ENCODE results near the gene GRM1.
A peak's percentile ranks its signal among the peaks of the same experiment; 100 is the strongest.

The GRM1 gene

GRCh38 chr6:146028851-146029572, at the start of gene GRM1:
TSS of gene GRM1 (plus strand) at chr6:146029062. CDS start at chr6:146029518, 456 bp downstream.
- Histone ChIP-seq H3K9me3 (ENCODE audit: severe bottlenecking) (no peaks in the 10 kb centered on the region), H3K4me3 (ENCODE audit: low read depth, low read length) (peak within 1 kb of the TSS; percentile 40), H3K27me3 (ENCODE audit: insufficient read depth, low read depth, severe bottlenecking) (peaks cover 25% of the 10 kb centered on the region)

DNA sequence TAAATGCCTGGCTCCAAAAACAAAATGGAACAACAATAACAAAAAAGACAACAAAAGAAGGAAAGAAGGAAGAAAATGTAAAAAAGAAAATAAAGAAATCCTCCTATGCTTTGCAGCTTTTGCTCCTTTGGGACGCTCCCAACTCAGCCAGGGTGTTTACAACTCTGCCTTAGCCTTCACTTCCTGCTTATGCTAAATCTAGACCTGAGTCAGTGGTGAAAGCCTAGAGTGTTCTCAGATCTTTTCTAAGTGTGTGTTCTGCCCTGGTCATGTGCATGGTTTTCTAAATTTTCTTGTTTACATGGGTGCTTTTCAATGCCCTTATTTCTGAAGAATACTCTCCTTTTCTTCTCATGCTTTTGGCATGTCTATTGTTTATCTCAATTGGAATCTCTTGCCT, 19.5 kb upstream of the GRM1 start:
- no peak for TF ChIP-seq CTCF (IDR thresholded peaks at IDR 0.05; ENCODE audit: low read depth, low read length)

More at GRCh38 chr6:146028851-146029572, at the start of gene GRM1:
- Histone ChIP-seq H3K36me3 (no peaks in the 10 kb centered on the region), H3K27ac (no peak within 1 kb of the TSS)
- peak; percentile 24 for DNase-seq
- no peak for TF ChIP-seq CTCF (IDR thresholded peaks at IDR 0.05; ENCODE audit: low read depth, low read length)

GRCh38 chr6:146014233-146014632, 14.6 kb upstream of the GRM1 start:
- TF ChIP-seq CTCF (IDR thresholded peaks at IDR 0.05; ENCODE audit: low read depth, low read length) = no peak
- H3K36me3 ChIP-seq = no peaks in the 10 kb centered on the region
- H3K27ac ChIP-seq = no peak overlapping the region

More for the DNA sequence above, 19.5 kb upstream of the GRM1 start:
- Histone ChIP-seq H3K36me3 (no peaks in the 10 kb centered on the region), H3K4me3 (ENCODE audit: low read depth, low read length) (no peak overlapping the region), H3K27me3 (ENCODE audit: insufficient read depth, low read depth, severe bottlenecking) (no peaks in the 10 kb centered on the region), H3K9me3 (ENCODE audit: severe bottlenecking) (peaks cover 5% of the 10 kb centered on the region), H3K27ac (no peak overlapping the region)
- no peak for DNase-seq

DNA sequence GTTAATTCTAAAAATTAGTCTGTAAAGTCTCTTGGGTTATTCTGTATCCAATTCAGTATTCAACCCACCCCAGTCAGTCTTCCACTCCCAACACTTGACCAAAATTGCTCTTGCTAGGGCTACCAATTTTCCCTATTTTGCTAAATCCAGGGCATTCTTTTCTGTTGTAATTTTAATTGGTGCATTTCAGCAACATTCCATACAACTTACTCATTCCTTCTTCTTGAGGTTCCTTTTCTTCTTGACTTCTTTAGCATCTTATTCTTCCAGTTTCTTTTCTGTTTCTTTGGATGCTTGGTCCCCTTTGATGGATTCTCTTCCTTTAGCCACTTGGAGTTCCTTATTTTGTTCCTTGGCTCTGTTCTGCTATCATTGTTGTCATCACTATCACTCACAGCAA, 11.2 kb upstream of the GRM1 start:
- Histone ChIP-seq H3K27me3 (ENCODE audit: insufficient read depth, low read depth, severe bottlenecking) (no peaks in the 10 kb centered on the region), H3K36me3 (no peaks in the 10 kb centered on the region), H3K27ac (no peak overlapping the region), H3K4me3 (ENCODE audit: low read depth, low read length) (no peak overlapping the region), H3K9me3 (ENCODE audit: severe bottlenecking) (no peaks in the 10 kb centered on the region)
- DNase-seq = no peak
- TF ChIP-seq CTCF (IDR thresholded peaks at IDR 0.05; ENCODE audit: low read depth, low read length) = no peak

More at GRCh38 chr6:146014233-146014632, 14.6 kb upstream of the GRM1 start:
- Histone ChIP-seq H3K4me3 (ENCODE audit: low read depth, low read length) (no peak overlapping the region), H3K27me3 (ENCODE audit: insufficient read depth, low read depth, severe bottlenecking) (no peaks in the 10 kb centered on the region), H3K9me3 (ENCODE audit: severe bottlenecking) (peaks cover 4% of the 10 kb centered on the region)
- DNase-seq = no peak

DNA sequence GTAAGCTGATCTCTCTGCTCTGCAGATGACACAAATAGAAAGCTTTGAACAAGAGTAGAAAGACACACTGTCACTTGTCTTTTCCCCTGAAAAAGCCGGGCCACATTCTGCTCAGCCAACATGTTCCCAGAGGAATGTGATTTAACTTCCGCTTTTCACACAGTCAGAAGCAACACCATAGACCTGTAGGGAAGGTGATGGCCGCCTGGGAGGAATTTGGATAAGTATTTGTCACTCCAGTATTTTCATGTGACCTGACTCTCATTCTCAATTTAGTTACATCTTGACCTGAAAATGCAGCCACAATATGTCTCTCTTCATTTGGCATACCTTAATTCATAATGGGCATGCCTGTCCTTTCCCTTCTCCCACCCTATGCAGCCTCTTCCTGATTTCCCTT, 2.0 kb upstream of the GRM1 start:
- no peak for TF ChIP-seq CTCF (IDR thresholded peaks at IDR 0.05; ENCODE audit: low read depth, low read length)
- Histone ChIP-seq H3K27me3 (ENCODE audit: insufficient read depth, low read depth, severe bottlenecking) (peaks cover 25% of the 10 kb centered on the region), H3K27ac (no peak overlapping the region), H3K36me3 (no peaks in the 10 kb centered on the region), H3K4me3 (ENCODE audit: low read depth, low read length) (no peak overlapping the region), H3K9me3 (ENCODE audit: severe bottlenecking) (no peaks in the 10 kb centered on the region)
- no peak for DNase-seq
